SW480 (cell line): ENCODE measurements around the gene ADGRV1.
"Not testable (repeated sequence)": the region's sequence is repeated elsewhere in the genome, so short reads cannot be mapped to it uniquely, and the experiment has no call there.

ENCODE experiments used
- DNase-seq: peaks from one replicate; pipeline ENCODE4 v3.0.0-alpha.2; 2016; ENCODE audit warnings: low spot score

Gene ADGRV1

DNA sequence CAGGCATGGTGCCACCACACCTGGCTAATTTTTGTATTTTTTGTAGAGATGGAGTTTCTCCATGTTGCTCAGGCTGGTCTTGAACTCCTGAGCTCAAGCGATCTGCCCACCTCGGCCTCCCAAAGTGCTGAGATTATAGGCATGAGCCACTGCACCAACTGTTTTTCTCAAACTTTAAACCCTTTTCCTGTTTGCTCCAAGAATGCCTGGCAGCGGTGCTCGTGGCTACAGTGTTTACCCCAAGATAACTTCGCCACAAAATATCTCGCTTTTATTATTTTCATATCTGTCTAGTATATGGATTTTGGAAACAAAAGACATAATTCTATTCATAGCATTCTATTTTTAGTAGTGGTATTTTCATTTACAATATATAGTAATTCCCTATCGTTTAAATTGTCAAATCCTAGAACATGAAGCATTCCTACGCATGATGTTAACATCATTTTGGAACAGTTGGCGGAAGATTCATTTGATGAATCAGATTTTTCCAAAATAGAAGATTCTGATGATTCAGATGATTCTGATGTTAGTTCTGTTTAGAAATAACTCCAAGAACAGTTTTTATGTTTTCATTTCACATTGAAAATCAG is 504.6 kb downstream of the ADGRV1 start:
- DNase-seq: not testable (repeated sequence)

DNA sequence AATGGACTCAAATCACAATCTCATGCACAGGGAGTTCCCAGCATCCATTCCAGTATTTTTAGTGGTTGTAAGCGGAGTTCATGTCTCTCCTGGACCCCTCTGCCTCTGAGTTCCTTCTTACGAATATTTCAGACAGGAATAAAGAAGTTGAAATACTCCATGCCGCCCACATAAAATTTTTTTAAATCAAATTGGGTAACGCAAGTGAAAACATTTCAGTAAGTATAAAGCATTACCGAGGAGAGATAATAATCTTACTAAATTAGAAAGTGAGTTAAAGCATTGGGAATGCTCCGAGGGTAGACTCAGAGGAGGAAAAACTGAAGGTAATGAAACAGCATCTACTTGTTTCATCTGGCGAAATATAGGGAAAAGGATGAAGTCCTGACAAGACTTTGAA is 506.9 kb downstream of the ADGRV1 start:
- no peak for DNase-seq

DNA sequence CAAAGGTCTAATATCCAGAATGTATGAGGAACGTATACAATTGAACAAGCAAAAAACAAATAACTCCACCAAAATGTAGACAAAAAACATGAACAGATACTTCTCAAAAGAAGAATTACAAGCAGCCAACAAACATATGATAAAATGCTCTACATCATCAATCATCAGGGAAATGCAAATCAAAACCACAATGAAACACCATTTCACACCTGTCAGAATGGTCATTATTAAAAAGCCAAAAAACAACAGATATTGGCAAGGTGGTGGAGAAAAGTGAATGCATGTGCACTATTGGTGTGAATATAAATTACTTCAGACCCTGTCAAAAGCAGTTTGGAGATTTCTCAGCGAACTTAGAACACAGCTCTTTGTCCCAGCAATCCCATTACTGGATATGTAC is 510.8 kb downstream of the ADGRV1 start:
- DNase-seq: no peak

DNA sequence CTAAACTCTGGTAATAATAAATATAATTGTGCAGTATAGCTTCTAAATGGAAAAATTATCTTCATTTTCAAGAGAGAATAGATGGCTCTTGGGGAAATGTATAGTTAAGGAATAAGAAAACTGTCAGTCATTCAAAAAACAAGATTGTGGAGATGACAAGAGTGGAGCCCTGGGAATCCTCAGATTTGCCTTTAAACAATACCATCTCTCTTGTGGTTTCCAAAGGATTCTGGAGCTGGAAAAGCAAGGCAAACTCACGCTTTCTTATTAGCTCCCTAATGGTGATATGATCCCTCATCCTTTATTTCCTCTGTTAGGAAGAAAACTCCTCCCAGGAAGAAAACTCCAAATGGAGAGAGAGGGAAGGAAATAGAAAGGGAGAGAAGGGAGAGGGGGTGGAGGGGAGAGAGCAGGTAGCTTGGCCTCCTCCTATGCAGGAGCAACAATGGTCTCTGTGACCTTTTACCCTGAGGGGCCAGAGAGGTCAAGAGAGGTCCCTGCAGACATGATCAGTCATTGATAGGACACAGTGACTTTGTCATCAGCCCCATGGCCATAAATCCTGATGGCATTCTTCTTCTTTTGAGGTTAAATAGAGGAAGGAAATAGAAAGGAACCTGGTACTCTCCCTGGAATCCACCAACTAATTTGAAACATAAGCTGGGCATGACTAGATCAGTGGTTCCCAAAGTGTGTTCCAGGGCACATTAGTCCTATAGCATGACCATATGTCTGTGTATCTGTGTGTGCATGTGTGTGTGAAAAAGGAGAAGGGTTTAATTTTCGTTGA is 512.4 kb downstream of the ADGRV1 start:
- no peak for DNase-seq

DNA sequence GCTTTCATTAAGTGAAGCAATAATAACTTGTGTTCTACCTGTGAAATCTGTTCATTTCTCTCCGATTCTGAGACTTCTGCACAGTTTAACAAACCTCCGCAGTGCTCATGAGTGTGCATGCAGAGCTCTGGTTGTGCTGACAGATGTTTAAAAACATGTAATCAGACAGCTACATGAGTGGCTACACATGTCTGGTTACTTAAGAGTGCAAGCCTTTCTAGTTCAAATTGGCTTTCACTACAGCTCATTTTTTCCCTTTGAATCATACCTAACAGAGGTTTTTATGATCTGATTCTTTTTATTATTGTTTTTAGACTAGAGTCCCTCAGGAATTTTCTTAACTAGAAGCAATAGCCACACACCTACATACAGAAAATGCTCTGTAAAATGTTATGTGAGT is 514.3 kb downstream of the ADGRV1 start:
- DNase-seq: no peak

DNA sequence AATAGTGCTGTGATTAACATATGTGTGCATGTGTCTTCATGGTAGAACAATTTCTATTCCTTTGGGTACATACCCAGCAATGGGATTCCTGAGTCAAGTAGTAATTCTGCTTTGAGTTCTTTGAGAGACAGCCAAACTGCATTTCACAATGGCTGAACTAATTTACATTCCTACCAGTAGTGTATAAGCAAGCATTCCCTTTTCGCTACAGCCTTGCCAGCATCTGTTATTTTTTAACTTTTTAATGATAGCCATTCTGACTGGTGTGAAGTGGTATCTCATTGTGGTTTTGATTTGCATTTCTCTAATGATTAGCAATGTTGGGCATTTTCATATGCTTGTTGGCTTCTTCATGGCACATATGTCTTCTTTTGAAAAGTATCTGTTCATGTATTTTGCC is 516.0 kb downstream of the ADGRV1 start:
- DNase-seq: no peak

DNA sequence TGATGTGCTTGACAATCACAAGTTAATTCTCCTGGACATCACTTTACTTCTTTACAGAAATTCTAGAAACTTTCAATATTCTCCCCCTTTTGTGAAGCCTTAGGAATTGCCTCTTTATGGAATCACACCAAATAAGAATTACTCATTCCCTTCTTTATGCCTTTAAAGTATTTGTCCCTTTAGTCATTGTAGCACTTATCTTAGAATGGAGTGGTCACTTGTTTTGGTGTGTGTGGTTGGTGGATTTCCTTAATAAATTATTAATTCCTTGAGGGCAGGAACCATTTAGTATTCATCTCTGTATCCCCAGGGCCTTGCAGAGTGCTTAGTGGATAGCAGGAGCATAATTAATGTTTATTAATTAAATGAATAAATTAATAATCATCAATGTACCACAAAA is 517.5 kb downstream of the ADGRV1 start:
- no peak for DNase-seq

DNA sequence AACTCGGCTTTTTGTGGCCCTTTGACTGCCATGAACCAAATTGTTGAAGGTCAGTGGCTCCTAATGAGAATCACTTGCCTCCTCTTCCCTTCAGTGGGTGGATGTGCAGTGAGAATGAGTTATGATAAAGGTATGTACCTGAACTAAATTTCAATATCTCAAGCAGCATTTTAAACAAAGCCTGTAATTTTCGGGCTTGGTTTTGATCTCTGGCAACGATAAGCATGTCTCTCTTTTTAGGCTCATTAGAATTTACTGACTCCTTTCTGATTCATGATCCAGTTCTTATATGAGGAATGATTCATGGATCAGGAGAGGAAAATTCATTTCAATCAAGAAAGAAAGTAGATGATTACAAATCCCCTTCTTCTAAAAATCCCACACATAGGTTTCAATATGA is 519.0 kb downstream of the ADGRV1 start:
- no peak for DNase-seq

DNA sequence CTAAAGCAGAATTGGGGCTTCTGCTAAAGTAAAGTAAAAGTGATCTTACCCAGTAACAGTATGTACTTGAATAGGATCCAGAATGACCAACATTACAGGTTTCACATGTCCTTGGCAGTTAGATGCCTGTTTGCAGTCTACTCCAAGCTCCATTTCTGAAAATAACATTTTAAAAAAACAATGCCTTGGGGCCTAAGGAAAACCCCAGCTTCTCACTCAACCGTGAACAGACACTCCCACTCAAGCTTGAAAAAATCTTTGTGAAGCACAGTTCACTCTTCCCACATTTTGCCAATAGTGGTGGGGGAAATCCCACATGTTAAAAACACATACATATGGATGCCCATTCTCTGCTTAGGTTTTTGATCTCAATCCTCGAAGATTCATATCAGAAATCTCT is 520.4 kb downstream of the ADGRV1 start:
- DNase-seq: no peak

DNA sequence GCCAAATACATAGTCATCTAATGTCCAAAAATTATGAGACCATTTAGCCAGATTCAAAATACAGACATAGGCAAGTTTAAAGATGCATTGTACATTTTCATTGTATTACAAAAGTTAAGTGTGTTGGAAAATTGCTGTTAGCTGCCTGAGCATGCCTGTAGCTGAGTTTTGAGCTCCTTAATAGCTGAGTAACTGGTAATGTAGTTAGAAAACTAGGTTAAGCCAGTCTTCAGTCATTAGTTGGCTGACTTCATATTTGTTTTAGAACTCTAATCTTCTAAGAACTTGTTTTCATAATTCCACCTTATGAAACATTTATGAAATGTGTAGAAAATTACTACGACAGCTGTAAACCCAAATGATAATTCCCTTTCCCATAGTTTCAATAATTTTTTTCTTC is 531.2 kb downstream of the ADGRV1 start:
- DNase-seq: no peak

DNA sequence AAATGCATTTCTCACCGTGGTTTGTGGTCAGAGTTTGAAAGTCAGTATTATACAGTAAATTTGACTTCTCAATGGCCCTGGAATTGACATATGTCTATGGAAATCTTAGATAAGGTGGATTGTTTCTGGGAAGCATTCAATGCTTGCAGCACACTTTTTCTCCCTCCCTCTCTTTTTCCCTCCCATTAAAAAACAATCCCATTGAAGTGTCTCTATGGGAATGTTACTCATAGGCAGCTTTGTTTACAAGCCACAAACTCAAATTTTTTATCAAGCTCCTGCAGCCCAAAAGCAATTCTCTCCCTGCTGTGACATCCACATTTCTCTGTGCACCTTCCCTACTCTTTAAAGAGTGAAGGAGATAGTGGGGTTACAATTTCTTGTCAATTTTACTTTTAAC is 532.4 kb downstream of the ADGRV1 start:
- DNase-seq: no peak

DNA sequence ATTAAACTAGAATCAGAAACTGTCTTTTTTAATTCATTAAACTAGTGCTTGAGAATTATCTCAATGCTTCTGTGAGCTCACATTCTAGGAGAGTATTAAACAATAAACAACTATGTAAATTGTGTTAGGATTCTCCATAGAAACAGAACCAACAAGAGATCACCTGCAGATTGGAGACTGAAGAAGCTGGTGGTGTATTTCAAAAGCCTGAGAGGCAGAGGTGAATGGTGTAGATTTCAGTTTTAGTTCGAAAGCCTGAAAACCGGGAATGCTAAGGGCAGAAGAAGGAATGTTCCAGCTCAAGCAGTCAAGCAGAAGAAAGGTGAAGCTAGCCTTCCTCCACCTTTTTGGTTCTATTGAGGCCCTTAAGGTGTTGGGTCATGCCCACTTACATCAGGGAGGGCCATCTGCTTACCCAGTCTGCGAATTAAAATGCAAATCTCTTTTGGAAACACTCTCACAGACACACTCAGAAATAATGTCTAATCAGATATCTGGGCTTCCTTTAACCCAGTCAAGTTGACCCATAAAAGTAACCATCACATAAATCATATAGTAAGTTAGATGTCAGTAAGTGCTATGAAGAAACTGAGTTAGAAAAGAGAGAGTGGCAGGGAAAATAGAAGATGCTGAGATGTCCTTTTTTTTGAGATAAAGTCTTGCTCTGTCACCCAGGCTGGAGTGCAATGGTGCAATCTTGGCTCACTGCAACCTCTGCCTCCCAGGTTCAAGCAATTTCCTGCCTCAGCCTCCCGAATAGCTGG is 533.1 kb downstream of the ADGRV1 start:
- DNase-seq: no peak

DNA sequence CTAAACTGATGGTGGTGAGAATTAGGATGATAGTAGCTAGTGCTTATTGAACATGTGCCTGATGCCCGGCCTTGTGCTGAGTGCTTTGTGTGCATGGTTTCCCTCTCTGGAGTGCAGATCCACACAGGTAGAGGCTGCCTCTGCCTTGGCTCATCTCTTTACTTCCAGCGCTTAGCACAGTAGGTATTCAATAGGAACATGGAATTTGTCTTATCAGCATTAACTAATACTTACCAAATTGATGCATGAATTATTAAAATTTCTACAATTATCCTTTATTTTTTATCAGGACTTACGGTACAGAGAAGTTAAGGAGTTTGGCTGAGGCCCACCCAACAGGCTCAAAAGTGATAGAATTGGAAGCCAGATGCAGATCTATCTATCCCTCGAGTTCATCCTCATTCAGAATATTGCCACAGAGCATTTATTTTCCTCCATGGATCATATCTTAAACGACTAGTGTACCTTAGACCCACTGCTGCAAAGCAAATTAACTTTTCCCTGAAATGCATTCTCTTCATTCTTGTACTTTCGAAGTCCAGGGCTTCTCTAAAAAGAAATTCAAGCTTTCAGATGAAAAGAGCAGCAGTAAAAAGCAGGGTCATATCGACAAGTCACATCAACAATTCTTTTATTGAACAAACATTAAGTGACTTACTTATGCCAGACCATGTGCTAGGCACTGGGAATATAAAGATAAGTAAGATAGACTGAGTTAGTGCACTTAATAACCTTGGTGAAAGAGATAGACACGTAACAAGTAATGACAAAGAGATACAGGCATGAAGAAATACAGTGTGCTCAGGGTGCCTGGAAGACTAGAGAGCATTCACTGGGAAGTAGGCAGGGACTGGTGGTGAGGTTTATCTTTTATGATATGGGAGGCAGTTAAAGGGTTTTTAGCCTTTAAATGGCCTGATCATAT is 534.5 kb downstream of the ADGRV1 start:
- no peak for DNase-seq

DNA sequence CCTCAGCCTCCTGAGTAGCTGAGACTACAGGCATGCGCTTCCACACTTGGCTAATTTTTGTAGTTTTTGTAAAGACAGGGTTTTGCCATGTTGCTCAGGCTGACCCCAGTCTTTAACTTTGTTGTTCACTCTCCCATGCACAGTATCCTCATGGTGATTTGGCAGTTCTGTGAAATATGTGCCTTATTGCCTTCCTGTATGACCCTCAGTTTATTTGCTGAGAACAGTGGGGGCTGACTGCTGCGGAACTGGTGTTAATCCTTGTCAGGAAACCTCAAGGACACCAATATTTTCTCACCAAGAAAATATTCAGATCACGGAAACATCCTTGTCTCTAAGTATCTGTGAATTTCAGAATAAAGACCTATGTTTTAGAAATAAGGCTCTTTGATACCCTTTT is 536.7 kb downstream of the ADGRV1 start:
- no peak for DNase-seq

DNA sequence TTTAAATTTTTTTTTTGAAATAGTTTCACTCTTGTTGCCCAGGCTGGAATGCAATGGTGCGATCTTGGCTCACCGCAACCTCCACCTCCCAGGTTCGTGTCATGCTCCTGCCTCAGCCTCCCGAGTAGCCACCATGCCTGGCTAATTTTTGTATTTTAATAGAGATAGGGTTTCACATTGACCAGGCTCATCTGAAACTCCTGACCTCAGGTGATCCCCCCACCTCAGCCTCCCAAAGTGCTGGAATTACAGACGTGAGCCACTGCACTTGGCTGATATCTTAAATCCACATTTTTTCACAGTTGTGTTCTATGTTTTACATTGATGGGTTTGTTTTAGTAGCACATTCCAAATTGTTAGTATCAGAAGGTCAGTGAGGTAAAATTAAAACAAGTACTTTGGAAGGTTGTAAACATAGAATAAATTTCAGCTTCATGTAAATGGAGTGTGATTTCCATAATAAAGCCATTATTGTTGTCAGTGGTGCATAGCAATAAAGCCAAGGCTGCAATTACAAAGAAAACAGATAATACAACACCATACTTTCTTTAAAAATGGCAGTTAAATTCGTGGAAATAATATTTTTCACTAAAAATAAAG is 537.3 kb downstream of the ADGRV1 start:
- no peak for DNase-seq

DNA sequence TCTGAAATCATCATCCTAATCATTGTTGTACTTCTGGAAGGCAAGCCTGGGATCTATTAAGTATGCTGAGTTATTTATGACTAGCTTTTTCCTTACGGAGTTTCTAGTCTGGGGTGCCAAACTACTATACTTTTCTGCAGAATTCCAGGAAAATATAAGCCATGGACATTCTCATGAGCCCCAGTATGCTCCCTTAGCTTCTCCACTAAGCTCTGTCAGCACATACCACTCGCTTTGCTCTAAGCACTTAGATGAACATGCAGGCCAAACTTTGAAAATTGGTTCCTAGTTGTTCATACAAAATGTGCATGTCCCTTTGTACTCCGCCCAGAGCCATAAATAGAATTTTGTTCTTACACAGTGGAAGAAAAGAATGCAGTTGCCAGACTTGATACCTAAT is 539.9 kb downstream of the ADGRV1 start:
- DNase-seq: no peak

DNA sequence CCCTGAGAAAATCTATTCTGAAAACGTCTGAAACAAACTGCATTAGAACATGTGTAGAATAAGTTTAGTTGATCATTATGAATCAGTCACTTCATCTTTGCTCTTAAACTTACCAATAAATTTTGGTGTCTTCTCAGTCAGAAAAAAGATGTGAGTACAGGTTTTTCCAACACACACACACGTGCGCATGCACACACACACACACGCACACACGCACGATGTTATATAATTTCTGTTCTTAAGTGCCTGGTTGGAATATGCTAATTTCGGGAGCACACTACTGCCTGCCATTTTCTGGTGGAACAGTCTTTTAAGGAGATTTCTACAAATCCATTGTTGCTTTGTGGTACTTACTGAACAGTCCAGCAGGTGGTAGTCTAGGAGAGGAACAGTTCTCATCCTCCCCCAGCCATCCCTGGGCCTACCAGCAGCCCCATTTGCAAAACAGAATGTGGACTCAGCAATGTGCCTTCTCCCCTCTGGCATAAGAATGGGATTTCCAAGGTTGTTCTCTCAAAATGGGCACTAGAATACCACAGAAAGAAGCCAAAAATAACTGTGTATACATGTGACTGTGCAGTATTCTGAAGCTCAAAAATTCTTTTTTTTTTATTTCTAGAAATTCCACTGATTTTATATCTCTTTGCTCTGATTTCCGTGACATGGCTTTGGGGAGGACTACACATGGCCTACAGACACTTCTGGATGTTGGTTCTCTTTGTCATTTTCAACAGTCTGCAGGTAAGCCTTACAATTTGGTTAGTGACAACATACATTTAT is 543.2 kb downstream of the ADGRV1 start:
- DNase-seq: peak; percentile 64

DNA sequence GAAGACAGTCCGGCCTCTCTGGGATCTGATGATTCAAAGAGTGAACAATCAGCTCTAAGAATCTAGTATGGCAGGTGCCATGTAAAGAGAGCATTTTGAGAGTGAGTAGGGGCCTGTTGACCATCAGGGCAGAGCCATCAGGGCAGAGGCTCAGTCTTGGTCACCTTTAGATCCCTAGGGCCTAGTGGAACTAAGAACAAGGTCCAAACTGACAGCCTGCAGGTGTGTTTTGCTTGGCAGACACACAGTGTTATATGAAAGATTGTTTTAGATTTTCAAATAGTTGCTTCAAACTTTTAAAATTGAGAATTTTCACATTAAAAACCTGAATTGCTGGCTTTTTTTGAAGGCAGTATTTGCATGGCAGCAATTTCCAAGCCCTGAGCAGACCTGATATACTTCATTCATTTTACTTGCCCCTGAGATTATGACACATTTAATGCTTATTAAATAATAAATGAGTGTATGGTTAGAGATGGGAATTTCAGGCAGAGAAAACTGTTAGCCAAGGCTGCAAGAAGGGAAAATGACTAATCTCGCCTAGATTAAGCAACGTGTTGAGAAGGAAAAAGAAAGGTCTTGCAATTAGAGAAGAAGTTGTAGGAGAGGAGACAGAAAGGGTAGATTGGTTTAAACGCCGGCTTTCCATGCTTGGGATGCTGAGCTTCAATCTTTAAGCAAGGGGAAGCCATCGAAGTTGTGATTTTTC is 544.9 kb downstream of the ADGRV1 start:
- no peak for DNase-seq

DNA sequence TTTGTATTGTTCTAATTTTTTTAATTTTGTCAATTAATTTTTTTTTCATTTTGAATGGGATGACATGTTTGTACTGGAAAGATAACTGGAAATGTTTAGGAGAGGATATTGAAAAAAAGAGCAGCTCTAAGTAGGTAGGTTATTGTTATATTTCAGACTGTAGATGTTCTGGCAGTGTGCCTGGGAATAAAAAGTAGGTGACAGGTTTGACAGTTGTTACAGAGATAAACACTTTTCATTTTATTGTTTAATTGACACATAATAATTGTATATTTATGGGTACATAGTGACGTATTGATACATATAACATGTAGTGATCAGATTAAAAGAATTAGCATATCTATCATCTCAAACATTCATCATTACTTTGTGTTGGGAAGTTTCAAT is 545.5 kb downstream of the ADGRV1 start:
- DNase-seq: no peak

DNA sequence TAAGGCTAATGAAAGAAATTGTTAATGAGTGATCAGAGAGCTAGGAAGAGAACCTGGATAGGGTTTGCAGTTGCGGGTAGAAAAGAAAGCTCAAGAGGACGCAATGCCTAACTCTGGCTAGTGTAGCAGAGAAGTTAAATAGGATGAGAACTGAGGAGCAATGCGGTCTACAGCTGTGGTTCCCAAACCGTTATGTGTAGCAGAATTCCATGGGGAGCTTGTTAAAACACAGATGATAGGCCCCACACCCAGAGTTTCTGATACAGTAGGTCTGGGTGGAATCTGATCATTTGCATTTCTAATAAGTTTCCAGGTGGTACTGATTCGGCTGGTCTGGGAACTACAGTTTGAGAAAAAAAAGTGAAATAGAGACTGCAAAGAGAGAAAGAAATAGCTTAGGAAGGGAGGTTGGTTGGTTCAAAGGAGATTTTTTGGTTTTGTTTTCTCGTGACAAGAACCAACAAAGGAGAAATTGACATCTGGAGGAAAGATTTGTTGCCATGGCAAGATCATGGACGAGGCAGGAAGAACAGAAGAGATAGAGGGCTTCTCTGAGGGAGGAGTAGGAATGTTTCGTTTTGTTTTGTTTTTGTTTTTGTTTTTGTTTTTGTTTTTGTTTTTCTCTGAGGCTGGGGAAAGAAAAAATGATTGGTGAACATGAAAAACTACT is 548.4 kb downstream of the ADGRV1 start:
- DNase-seq: no peak
